ENCODE results near the gene SNUPN. TPM values are rescaled to one million over a fixed set of nuclear protein-coding genes. Genes with fewer than 3 reads are reported as not detected.

Gene SNUPN
- total and polyA plus RNA-seq, 3 donors from 2014 or later, result 37.0 to 97.5 (median 44.6) TPM

GRCh38 chr15:75650908-75651809, 25.6 kb upstream of the SNUPN start:
- TF ChIP-seq POLR2A (IDR thresholded peaks at IDR 0.05), result no peak
- TF ChIP-seq, protein P1, sequence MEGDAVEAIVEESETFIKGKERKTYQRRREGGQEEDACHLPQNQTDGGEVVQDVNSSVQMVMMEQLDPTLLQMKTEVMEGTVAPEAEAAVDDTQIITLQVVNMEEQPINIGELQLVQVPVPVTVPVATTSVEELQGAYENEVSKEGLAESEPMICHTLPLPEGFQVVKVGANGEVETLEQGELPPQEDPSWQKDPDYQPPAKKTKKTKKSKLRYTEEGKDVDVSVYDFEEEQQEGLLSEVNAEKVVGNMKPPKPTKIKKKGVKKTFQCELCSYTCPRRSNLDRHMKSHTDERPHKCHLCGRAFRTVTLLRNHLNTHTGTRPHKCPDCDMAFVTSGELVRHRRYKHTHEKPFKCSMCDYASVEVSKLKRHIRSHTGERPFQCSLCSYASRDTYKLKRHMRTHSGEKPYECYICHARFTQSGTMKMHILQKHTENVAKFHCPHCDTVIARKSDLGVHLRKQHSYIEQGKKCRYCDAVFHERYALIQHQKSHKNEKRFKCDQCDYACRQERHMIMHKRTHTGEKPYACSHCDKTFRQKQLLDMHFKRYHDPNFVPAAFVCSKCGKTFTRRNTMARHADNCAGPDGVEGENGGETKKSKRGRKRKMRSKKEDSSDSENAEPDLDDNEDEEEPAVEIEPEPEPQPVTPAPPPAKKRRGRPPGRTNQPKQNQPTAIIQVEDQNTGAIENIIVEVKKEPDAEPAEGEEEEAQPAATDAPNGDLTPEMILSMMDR (IDR thresholded peaks at IDR 0.05), result no peak
- WGBS, 2 donors, result 41% methylated on average over 6 to 9 of the region's 9 CpGs
- intact Hi-C loops (cut with DNase I; ENCODE audit: low total_unique reads), result no loop called here
- no peaks in the 10 kb centered on the region for H3K9me3 ChIP-seq
- H3K4me3 ChIP-seq, result no peak overlapping the region
- peaks cover 46% of the 10 kb centered on the region for H3K4me1 ChIP-seq
- H3K27me3 ChIP-seq, result no peaks in the 10 kb centered on the region
- H3K27ac ChIP-seq, result no peak overlapping the region
- peak; percentile 51 for DNase-seq
- no peaks in the 10 kb centered on the region for H3K36me3 ChIP-seq (ENCODE audit: low read depth, missing control alignments)

- WGBS, 2 donors, result 92 to 94% methylated on average over 18 of the region's 18 CpGs
- intact Hi-C loops (cut with DNase I; ENCODE audit: low total_unique reads), result loop anchor here (10.0 kb wide), 1 partner anchor 195 kb away; the partner anchor contains the start of gene SIN3A
- Histone ChIP-seq H3K27ac (no peak overlapping the region), H3K9me3 (no peaks in the 10 kb centered on the region), H3K4me3 (no peak overlapping the region), H3K27me3 (no peaks in the 10 kb centered on the region), H3K4me1 (peaks cover 46% of the 10 kb centered on the region), H3K36me3 (ENCODE audit: low read depth, missing control alignments) (no peaks in the 10 kb centered on the region)
- TF ChIP-seq POLR2A (IDR thresholded peaks at IDR 0.05), result no peak
- TF ChIP-seq, protein P1 (IDR thresholded peaks at IDR 0.05), result no peak
- no peak for DNase-seq
Measured at GRCh38 chr15:75649848-75650247, 24.3 kb upstream of the SNUPN start.

DNA sequence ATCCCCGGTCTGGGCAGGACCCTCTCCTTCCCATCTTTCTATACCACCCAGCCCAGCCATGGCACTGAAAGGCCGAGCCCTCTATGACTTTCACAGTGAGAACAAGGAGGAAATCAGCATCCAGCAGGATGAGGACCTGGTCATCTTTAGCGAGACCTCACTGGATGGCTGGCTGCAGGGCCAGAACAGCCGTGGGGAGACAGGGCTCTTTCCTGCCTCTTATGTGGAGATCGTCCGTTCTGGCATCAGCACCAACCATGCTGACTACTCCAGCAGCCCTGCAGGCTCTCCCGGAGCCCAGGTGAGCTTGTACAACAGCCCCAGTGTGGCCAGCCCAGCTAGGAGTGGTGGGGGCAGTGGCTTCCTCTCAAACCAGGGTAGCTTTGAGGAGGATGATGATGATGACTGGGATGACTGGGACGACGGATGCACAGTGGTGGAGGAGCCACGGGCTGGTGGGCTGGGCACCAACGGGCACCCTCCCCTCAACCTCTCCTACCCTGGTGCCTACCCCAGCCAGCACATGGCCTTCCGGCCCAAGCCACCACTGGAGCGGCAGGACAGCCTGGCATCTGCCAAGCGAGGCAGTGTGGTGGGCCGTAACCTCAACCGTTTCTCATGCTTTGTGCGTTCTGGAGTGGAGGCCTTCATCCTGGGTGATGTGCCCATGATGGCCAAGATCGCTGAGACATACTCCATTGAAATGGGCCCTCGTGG, 23.7 kb upstream of the SNUPN start:
- intact Hi-C loops (cut with DNase I; ENCODE audit: low total_unique reads), result loop anchor here (10.0 kb wide), 1 partner anchor 194 kb away; the partner anchor contains the start of gene SIN3A
- H3K4me1 ChIP-seq, result peaks cover 39% of the 10 kb centered on the region
- H3K27ac ChIP-seq, result peak overlapping the region; percentile 71 to 93
- no peak for TF ChIP-seq POLR2A (IDR thresholded peaks at IDR 0.05)
- TF ChIP-seq, protein P1 (IDR thresholded peaks at IDR 0.05), result no peak
- no peaks in the 10 kb centered on the region for H3K27me3 ChIP-seq
- 79 to 96% methylated on average over 12 to 19 of the region's 19 CpGs for WGBS, 2 donors
- H3K9me3 ChIP-seq, result no peaks in the 10 kb centered on the region
- peak overlapping the region; percentile 74 to 82 for H3K4me3 ChIP-seq
- no peak for DNase-seq
- no peaks in the 10 kb centered on the region for H3K36me3 ChIP-seq (ENCODE audit: low read depth, missing control alignments)

DNA sequence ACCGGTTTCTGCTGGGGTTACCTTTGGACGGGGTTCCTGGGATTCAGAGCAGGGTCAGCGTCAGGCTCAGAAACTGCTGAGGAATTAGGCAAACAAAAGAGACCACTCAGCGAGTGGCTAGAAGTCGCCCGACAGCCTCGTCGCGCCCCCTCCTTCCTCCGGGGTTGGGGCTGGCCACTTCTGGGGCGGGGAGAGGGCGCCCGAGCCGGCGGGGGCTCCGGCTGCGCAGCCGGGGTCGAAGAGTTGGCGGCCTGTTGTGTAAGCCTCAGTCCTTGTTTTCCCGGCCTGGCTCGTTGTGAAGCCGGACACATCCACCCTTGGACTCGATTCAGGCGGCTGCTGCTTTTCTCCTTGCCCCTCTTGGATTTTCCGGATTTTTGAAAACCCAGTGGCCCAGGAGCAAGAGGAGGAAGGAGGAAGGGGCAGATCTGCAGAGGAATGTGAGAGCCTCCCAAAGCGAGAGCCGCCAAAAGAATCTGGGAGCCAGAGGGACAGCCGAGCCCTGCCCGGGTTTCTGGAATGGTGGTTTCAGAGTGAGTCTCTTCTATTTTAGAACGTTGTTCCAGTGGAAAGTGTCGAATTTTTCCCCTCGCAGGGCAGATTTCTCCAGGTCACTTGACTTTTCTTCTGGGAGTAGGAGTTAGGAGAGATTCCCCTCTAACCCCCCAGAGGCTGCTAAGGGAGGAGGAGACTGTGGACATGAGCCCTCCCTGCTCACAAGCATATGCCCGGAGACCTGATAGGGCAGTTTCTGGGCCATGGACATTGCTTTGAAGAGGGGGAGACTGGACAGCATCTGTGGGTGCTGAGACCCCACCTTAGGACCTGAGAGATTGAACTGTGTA, 22.9 kb upstream of the SNUPN start:
- H3K4me3 ChIP-seq, result peak overlapping the region; percentile 74 to 82
- DNase-seq, result peak; percentile 52
- H3K4me1 ChIP-seq, result peaks cover 34% of the 10 kb centered on the region
- 3 to 4% methylated on average over 14 to 34 of the region's 34 CpGs for WGBS, 2 donors
- peak overlapping the region; percentile 71 to 93 for H3K27ac ChIP-seq
- intact Hi-C loops (cut with DNase I; ENCODE audit: low total_unique reads), result loop anchor here (10.0 kb wide), 1 partner anchor 194 kb away; the partner anchor contains the start of gene SIN3A
- no peaks in the 10 kb centered on the region for H3K36me3 ChIP-seq (ENCODE audit: low read depth, missing control alignments)
- no peaks in the 10 kb centered on the region for H3K9me3 ChIP-seq
- no peak for TF ChIP-seq POLR2A (IDR thresholded peaks at IDR 0.05)
- TF ChIP-seq, protein P1 (IDR thresholded peaks at IDR 0.05), result no peak
- no peaks in the 10 kb centered on the region for H3K27me3 ChIP-seq

Measured in testis (tissue), 3 donors.